HG03175 (cell line): ENCODE measurements around the gene ABCC4.

Experiments used
- ATAC-seq: cut with Tn5 transposase; IDR thresholded peaks from one replicate; pipeline ENCODE4 v1.9.1; 2021; ENCODE audit warnings: mild to moderate bottlenecking, moderate library complexity; ENCODE audit not compliant: unreplicated experiment

ABCC4 gene

GRCh38 chr13:95261956-95262355 lies 39.3 kb downstream of the ABCC4 start:
- no peak for ATAC-seq

DNA sequence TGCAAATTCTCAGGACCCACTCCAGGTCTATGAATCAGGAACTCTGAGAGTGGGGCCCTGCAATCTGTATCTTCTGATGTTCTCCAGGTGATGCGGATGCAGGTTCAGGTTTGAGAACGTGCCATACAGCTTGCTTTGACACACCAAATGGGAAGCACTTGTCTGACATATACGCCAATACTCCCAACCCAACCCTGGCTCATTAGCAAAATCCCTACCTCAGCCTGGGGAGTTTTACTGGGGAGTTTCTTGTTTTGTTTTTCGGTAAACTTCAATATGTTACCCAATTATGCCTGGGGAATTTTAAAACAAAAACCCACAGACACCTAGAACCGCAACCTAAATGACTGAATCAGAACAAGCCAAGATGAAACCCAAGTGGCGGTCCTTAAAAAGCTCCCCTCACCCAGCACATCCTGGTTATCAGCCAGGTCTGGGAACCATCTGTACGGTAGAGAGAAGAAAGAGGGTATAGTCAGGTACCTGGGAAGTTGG lies 41.2 kb downstream of the ABCC4 start:
- ATAC-seq: peak; percentile 44

GRCh38 chr13:95258619-95259194 lies 42.5 kb downstream of the ABCC4 start:
- peak; percentile 70 for ATAC-seq

GRCh38 chr13:95258098-95258497 lies 43.2 kb downstream of the ABCC4 start:
- ATAC-seq: no peak

GRCh38 chr13:95256091-95256490 lies 45.2 kb downstream of the ABCC4 start:
- no peak for ATAC-seq

- ATAC-seq: no peak
Measured at GRCh38 chr13:95255072-95255732, 46.0 kb downstream of the ABCC4 start.

DNA sequence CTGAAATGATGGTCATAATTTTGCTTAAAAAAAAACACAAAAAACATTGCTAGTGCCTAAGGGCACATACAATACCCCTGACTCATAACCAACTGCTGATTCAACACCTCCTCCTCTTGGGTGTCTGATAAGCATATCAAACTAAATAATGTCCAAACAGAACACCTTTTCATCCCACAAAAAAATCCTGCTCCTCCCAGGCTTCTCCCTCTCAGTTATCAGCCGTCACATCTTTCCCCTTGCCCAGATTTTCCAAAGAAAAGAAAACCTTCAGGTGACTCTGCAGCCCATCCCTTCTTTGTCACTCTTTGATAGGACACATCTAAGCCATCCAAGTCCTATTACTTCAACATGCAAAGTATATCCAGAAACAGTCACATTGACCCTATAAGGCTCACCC lies 46.9 kb downstream of the ABCC4 start:
- ATAC-seq: no peak

GRCh38 chr13:95253033-95253432 lies 48.2 kb downstream of the ABCC4 start:
- ATAC-seq: no peak

GRCh38 chr13:95251641-95252040 lies 49.6 kb downstream of the ABCC4 start:
- ATAC-seq: peak; percentile 47

- no peak for ATAC-seq
Measured at GRCh38 chr13:95250961-95251360, 50.3 kb downstream of the ABCC4 start.

- ATAC-seq: no peak
Measured at GRCh38 chr13:95248953-95249352, 52.3 kb downstream of the ABCC4 start.

- ATAC-seq: no peak
Measured at GRCh38 chr13:95247852-95248251, 53.4 kb downstream of the ABCC4 start.

- ATAC-seq: no peak
Measured at GRCh38 chr13:95247171-95247570, 54.1 kb downstream of the ABCC4 start.

- no peak for ATAC-seq
Measured at GRCh38 chr13:95246292-95247082, 54.8 kb downstream of the ABCC4 start.

- peak; percentile 67 for ATAC-seq
Measured at GRCh38 chr13:95245071-95245470, 56.2 kb downstream of the ABCC4 start.

- ATAC-seq: no peak
Measured at GRCh38 chr13:95243207-95243606, 58.0 kb downstream of the ABCC4 start.

DNA sequence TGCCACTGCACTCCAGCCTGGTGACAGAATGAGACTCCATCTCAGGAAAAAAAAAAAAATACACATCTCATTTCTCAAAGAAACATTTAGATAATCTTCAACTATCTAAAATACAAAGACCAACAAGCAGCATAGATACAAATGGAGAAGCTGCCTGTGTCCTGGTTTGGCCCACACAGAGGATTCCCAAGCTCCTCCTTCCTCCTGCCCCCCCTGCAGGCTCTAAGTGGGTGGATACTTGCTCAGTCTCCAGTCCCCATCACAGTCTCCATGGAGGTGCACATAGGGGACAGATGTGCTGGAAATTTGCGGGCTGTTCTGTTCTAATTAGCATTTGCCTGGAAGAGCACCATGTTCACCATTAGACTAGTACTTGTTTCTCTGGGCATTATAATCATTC lies 59.9 kb downstream of the ABCC4 start:
- no peak for ATAC-seq

DNA sequence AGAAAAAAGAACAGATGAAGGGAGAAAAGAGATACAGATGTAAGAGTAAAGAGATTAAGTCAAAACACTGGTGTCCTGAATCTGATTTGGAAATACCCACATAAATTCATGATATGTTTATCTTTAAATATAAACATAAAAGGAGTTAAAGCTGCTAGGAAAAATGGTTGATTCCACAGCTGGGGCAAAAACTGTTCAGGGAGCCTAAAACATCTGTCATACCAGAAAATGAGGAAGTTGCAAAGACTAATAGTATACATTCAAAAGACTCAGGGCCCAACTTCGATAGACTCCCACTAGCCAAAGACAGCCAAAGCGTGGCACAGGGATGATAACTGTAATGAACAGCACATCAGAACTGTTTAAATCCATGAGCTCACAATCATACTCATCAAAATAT lies 62.0 kb downstream of the ABCC4 start:
- ATAC-seq: peak; percentile 67

- ATAC-seq: no peak
Measured at GRCh38 chr13:95237310-95237870, 63.9 kb downstream of the ABCC4 start.

DNA sequence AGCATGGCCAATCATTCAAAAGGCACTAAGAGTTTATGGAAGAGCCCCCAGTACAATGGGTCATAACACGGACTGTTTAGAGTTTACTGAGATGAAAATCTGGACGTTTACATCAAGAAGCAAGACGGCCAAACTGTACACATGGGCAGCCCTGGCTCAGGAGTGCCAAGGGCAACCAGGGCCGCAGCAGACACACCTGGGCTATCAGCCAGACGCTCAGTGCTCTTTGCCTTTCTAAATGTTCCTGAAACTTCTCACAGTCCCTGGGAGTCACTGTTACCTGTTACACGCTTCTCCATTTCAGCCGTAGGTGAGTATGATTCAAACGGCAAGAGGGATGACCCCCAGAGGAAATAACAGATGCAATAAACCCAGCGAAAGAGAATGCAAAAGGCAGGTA lies 64.5 kb downstream of the ABCC4 start:
- ATAC-seq: no peak

DNA sequence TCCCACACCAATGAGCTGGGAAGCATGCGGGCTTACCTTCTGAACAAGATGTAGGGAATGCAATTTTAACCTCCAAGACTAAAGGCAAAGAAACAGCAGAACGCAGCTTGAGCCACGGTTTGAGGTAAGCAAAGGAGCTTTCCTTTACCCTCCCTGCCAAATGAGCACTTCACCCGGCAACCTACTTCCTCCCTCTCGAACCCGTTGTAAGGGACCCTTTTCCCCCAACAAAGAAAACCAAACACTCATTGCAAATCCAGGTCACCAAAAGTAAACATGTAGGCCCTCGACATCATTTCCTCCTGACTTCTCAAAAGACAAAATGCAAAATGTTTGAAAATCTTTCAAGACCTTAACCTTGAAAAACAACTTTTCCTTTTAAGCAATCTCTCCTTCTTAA lies 65.3 kb downstream of the ABCC4 start:
- ATAC-seq: no peak
